Stimulated activated CD8-positive, alpha-beta memory T cell treated with anti-CD3 and anti-CD28 coated beads, Interleukin-4, amount 100 ng/mL, for 4 hours (primary cell): ENCODE results near the gene PPP2R1A.
A peak's percentile ranks its signal among the peaks of the same experiment; 100 is the strongest.
"Not testable (repeated sequence)": the region's sequence is repeated elsewhere in the genome, so short reads cannot be mapped to it uniquely, and the experiment has no call there.

Source experiments
- DNase-seq, 2 donors: peaks; one replicate each; pipeline ENCODE4 v3.0.0-alpha.2; 2020; ENCODE audit warnings: low read depth in 2 of 2, low spot score in 1 of 2

PPP2R1A gene

GRCh38 chr19:52244021-52244420, 54.2 kb downstream of the PPP2R1A start:
- DNase-seq: no peak

GRCh38 chr19:52248241-52248640, 58.4 kb downstream of the PPP2R1A start:
- peak; percentile 34 to 38 for DNase-seq

GRCh38 chr19:52258426-52258825, 68.6 kb downstream of the PPP2R1A start:
- no peak for DNase-seq

GRCh38 chr19:52265556-52265955, 75.7 kb downstream of the PPP2R1A start:
- DNase-seq: not testable (repeated sequence)

- peak; percentile 93 to 96 for DNase-seq
These were observed 79.7 kb downstream of the PPP2R1A start, which contains the start of gene ZNF766 for GRCh38 chr19:52269338-52270261. TSS of gene ZNF766 (plus strand) at chr19:52269587. CDS start at chr19:52269614, 27 bp downstream.

GRCh38 chr19:52270266-52270885, 80.5 kb downstream of the PPP2R1A start:
- DNase-seq: no peak

DNA sequence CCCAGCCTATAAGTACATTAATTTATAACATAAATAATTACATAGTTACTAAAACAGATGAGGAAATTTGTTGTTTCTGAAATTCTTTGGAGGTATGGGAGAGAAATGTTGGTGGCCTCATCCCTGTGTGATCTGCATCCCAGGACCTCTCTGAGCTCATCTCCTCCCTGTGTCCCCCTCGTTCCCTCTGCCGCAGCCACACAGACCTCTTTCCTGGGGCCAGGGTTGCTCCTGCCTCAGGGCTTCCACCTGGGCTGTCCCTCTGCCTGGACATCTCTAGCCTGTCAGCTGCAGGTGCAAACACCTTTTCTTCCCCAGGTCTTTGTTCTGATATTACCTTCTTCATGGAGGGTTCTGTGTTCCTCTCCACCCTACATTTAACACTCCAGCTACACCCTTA, 83.4 kb downstream of the PPP2R1A start:
- no peak for DNase-seq

DNA sequence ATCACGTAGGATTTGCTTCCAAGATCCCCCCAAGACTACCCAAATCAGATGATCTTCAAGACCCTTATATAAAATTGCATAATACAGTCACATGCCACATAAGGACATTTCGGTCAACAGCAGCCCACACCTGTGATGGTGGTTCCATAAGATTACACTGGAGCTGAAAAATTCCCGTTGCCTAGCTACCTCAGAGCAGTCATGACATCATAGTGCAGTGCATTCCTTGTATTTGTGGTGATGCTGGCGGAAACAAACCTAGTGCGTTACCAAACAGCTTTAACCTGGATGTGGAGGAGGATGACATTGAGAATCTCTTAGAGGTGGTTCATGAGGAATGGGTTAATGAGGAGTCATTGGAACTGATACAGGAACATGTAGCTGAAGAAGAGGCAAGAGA, 84.3 kb downstream of the PPP2R1A start:
- DNase-seq: no peak

DNA sequence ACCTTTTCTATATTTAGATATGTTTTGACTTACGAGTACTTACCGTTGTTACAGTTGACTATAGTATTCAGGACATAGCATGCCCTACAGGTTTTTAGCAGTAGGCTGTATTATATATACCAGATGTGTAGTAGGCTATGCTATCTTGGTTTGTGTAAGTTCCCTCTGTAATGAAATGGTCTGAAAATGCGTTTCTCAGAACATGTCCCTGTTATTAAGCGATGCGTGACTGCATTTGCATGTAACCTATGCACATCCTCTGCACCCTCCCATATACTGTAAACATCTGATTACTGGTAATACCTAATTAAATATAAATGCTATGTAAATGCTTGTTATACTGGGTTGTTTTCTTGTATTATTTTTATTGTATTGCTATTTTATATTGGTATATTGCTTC, 86.1 kb downstream of the PPP2R1A start:
- no peak for DNase-seq

- DNase-seq: no peak
These were observed 87.6 kb downstream of the PPP2R1A start for GRCh38 chr19:52277471-52277870.
